ENCODE results near the gene SDR42E2.

Gene SDR42E2

DNA sequence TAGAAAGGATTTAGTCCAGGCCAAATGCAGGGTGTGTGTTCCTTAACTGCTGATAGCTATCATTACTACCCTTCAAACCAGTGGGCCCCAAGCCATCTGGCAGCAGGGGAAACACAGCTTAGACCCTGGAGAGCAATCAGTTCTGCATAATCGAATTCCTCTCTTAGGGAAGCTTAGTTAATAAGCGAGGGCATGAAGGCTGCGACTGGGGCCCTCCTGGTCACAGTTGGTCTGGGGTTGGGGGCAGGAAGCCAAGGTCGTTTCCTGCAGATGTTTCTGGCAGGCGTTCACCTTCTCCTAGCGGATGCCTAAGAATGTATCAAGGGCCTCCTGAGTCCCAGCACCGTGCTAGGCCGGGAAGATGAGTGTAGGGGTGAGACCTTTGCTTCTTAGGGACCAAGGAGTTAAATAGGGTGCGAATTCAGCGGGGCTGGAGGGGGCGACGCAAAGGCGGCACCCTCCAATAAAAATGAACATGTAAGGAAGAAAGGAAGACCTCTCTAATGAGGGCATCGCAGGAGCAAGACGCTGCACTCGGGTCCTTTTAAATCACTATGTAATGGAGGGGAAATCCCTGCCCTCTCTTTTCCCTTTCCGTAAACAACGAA is 27.3 kb downstream of the SDR42E2 start:
- no peak overlapping the region for H3K27ac ChIP-seq (ENCODE audit: low read depth, low read length)
- no peaks in the 10 kb centered on the region for H3K9me2 ChIP-seq (replicated peaks; ENCODE audit: insufficient read depth, low read length)
- H3K79me2 ChIP-seq (ENCODE audit: insufficient read depth, low read length), result no peaks in the 10 kb centered on the region
- TF ChIP-seq CTCF (IDR thresholded peaks at IDR 0.05; ENCODE audit: insufficient read depth, low read length, poor library complexity, severe bottlenecking) (no peak), EZH2phosphoT487 (conservative IDR thresholded peaks at IDR 0.05; ENCODE audit: low read length) (no peak)
- no peaks in the 10 kb centered on the region for H3K36me3 ChIP-seq (ENCODE audit: low read length)
- no peaks in the 10 kb centered on the region for H3K27me3 ChIP-seq (ENCODE audit: low read length)
- H3K9me3 ChIP-seq (ENCODE audit: insufficient read depth, low read length), result no peaks in the 10 kb centered on the region
- H2AFZ ChIP-seq (ENCODE audit: low read depth, low read length, severe bottlenecking), result peak overlapping the region; percentile 66
- peaks cover 5% of the 10 kb centered on the region; the same call in 1 of the 2 replicates for H3F3A ChIP-seq (ENCODE audit: insufficient read depth)
- H4K20me1 ChIP-seq (ENCODE audit: low read depth, low read length), result no peaks in the 10 kb centered on the region
- peak overlapping the region; percentile 52 for H3K9ac ChIP-seq (ENCODE audit: low read length)
- peak overlapping the region; percentile 60 for H3K4me3 ChIP-seq (ENCODE audit: insufficient read depth, low read length, poor library complexity, severe bottlenecking)
- peak overlapping the region; percentile 70 for H3K4me2 ChIP-seq (ENCODE audit: low read depth, low read length, poor library complexity, severe bottlenecking)

DNA sequence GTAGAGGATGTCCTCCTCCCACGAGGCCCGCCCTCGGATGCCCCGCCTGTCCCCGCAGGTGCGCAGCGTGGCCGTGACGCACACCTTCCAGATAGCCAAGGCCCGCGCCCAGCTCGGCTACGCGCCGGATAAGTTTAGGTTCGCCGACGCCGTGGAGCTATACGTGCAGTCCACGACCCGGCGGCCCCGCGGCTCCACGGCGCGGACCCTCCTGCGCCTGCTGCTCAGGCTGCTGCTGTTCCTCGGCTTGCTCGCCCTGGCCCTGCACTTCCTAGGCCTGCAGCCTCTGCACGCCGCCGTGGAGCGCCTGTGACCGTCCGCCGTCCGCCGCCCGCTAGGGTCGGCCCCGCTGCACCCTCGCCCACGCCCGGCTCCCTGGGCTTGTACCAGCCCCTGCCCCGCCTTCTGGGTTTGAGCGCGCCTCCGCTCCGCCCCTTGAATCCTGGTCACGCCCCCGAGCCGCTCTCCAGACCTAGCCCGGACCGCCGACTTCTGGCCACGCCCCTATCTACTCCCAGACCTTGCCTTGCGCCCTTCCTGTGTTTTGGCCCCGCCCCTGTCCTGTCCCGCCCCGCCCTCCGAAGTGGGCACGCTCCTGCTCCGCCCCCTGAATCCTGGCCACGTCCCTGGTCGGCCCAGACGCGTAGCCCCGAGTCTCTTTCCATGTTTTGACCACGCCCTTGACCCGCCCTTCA is 27.9 kb downstream of the SDR42E2 start:
- H4K20me1 ChIP-seq (ENCODE audit: low read depth, low read length), result no peaks in the 10 kb centered on the region
- H3K9me3 ChIP-seq (ENCODE audit: insufficient read depth, low read length), result no peaks in the 10 kb centered on the region
- peak overlapping the region; percentile 52 for H3K9ac ChIP-seq (ENCODE audit: low read length)
- peak overlapping the region; percentile 66 for H2AFZ ChIP-seq (ENCODE audit: low read depth, low read length, severe bottlenecking)
- H3F3A ChIP-seq (ENCODE audit: insufficient read depth), result peaks cover 5% of the 10 kb centered on the region; the same call in 1 of the 2 replicates
- H3K79me2 ChIP-seq (ENCODE audit: insufficient read depth, low read length), result no peaks in the 10 kb centered on the region
- no peak overlapping the region for H3K27ac ChIP-seq (ENCODE audit: low read depth, low read length)
- H3K27me3 ChIP-seq (ENCODE audit: low read length), result no peaks in the 10 kb centered on the region
- TF ChIP-seq CTCF (IDR thresholded peaks at IDR 0.05; ENCODE audit: insufficient read depth, low read length, poor library complexity, severe bottlenecking) (no peak), EZH2phosphoT487 (conservative IDR thresholded peaks at IDR 0.05; ENCODE audit: low read length) (no peak)
- no peaks in the 10 kb centered on the region for H3K36me3 ChIP-seq (ENCODE audit: low read length)
- H3K9me2 ChIP-seq (replicated peaks; ENCODE audit: insufficient read depth, low read length), result no peaks in the 10 kb centered on the region
- peak overlapping the region; percentile 60 for H3K4me3 ChIP-seq (ENCODE audit: insufficient read depth, low read length, poor library complexity, severe bottlenecking)
- peak overlapping the region; percentile 70 for H3K4me2 ChIP-seq (ENCODE audit: low read depth, low read length, poor library complexity, severe bottlenecking)

DNA sequence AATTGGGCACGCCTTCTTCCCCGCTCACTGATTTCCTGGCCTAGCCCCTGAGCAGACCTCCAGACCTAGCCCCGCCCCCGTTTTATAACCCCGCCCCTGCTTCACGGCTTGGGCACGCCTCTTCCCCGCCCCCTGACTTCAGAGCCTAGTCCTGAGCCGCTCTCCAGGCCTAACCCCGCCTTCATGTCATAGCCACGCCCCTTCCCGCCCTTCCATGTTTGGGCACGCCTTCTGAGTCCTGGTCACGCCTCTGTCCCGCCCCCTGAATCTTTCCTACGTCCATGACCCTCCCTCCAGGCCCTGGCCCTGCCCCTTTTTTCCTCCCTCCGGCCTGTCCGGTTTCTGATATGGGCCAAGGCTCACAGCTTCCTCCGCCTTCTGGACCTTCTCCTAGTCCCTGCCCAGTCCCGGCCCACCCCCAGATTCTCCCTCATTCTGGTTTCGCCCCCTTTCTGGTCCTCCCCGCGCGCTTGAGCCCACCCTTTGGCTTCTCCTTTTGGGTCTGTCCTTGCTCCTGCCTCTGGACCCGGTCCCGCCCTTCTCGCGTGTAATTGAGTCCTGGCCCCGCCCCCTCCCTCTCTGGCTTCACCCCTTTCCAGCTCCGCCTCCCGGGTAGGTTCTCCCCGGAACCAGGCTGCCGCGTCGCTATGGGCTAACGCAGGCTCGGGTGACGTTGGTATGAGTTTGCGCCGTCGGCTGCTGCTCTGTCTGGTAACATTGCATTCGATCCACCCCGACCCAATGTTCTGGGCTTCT is 28.6 kb downstream of the SDR42E2 start:
- Histone ChIP-seq H3K4me2 (ENCODE audit: low read depth, low read length, poor library complexity, severe bottlenecking) (peak overlapping the region; percentile 93), H3K9me2 (replicated peaks; ENCODE audit: insufficient read depth, low read length) (no peaks in the 10 kb centered on the region), H3K9ac (ENCODE audit: low read length) (peak overlapping the region; percentile 57), H3K27me3 (ENCODE audit: low read length) (no peaks in the 10 kb centered on the region), H4K20me1 (ENCODE audit: low read depth, low read length) (no peaks in the 10 kb centered on the region), H2AFZ (ENCODE audit: low read depth, low read length, severe bottlenecking) (peak overlapping the region; percentile 93), H3K4me3 (ENCODE audit: insufficient read depth, low read length, poor library complexity, severe bottlenecking) (peak overlapping the region; percentile 66), H3K79me2 (ENCODE audit: insufficient read depth, low read length) (no peaks in the 10 kb centered on the region), H3K27ac (ENCODE audit: low read depth, low read length) (peak overlapping the region; percentile 46), H3K36me3 (ENCODE audit: low read length) (no peaks in the 10 kb centered on the region), H3F3A (ENCODE audit: insufficient read depth) (peaks cover 5% of the 10 kb centered on the region; the same call in 1 of the 2 replicates), H3K9me3 (ENCODE audit: insufficient read depth, low read length) (no peaks in the 10 kb centered on the region)
- TF ChIP-seq CTCF (IDR thresholded peaks at IDR 0.05; ENCODE audit: insufficient read depth, low read length, poor library complexity, severe bottlenecking) (no peak), EZH2phosphoT487 (conservative IDR thresholded peaks at IDR 0.05; ENCODE audit: low read length) (no peak)

Measured in SU-DHL-6 (cell line).